Endothelial cell of umbilical vein (primary cell): Measurements from ENCODE around the gene ZNF597. TPM values are rescaled to one million over a fixed set of nuclear protein-coding genes. Genes with fewer than 3 reads are reported as not detected.

Source experiments
- BruUV-seq: library from RNA; stranded (reverse); fragments of 400-500 nt; replicated peaks from 2 replicates; lab custom pipeline; 2021; lab: Mats Ljungman, UMichigan
- CTCF ChIA-PET: fragments of 300-600, 350-600 bp; sonication (Branson Sonifier 250); formaldehyde crosslinking; loops from one replicate; lab custom pipeline; 2021; ENCODE audit warnings: antibody characterized with exemption, inconsistent platforms; lab: Charles Lee
- POLR2A ChIA-PET: fragments of 300-600, 350-600 bp; sonication (Branson Sonifier 250); formaldehyde crosslinking; loops from one replicate; lab custom pipeline; 2021; ENCODE audit warnings: antibody characterized with exemption, inconsistent platforms; lab: Charles Lee
- DNase-seq: peaks from one replicate; pipeline ENCODE4 v3.0.0-alpha.2; 2011; ENCODE audit warnings: low read depth, low spot score
- FAIRE-seq: peaks from 2 replicates; lab custom pipeline; 2011; peaks lifted over from hg19 to GRCh38; lab: Jason Lieb, UNC
- H2AFZ ChIP-seq: 2 replicates; pipeline ENCODE4 v1.6.0; 2012; ENCODE audit warnings: low read depth, low read length, control low read depth, inconsistent platforms
- H3K27ac ChIP-seq: 2 replicates; pipeline ENCODE4 v1.5.1; 2011; ENCODE audit warnings: low read depth, mild to moderate bottlenecking, control low read depth, low read length, moderate library complexity; ENCODE audit not compliant: insufficient read depth
- H3K27me3 ChIP-seq, 2 experiments: 2 replicates each; pipeline versions ENCODE4 v1.6.0 to v1.6.1; 2011; ENCODE audit warnings: low read length in 2 of 2, mixed read lengths in 1 of 2; ENCODE audit not compliant: control insufficient read depth in 2 of 2, insufficient read depth in 2 of 2
- H3K36me3 ChIP-seq, 2 experiments: 2 replicates in 1 of 2; 3 replicates in 1 of 2; pipeline ENCODE4 v1.5.1; 2011; ENCODE audit warnings: low read length in 2 of 2, mild to moderate bottlenecking in 1 of 2, moderate library complexity in 1 of 2; ENCODE audit not compliant: control insufficient read depth in 2 of 2, insufficient read depth in 2 of 2; ENCODE audit errors: extremely low read depth in 1 of 2
- H3K4me1 ChIP-seq: 3 replicates; pipeline ENCODE4 v1.5.1; 2011; ENCODE audit warnings: mild to moderate bottlenecking, low read length; ENCODE audit not compliant: control insufficient read depth, insufficient read depth; ENCODE audit errors: extremely low read depth
- H3K4me2 ChIP-seq: 2 replicates; pipeline ENCODE4 v1.6.1; 2011; ENCODE audit warnings: low read length, control low read depth, mixed read lengths; ENCODE audit not compliant: insufficient read depth
- H3K4me3 ChIP-seq, 3 experiments: fragments of 200-600 bp in 1 of 3; sonication (generic), shearing (Covaris generic) in 1 of 3; replicated peaks in 1 of 3; 2 replicates each; pipeline ENCODE4 v1.5.1; 2011 to 2016; ENCODE audit warnings: control low read depth in 3 of 3, low read length in 3 of 3, mild to moderate bottlenecking in 2 of 3, inconsistent platforms in 1 of 3, low read depth in 1 of 3, moderate library complexity in 1 of 3; ENCODE audit not compliant: insufficient read depth in 1 of 3
- H3K79me2 ChIP-seq: 2 replicates; pipeline ENCODE4 v1.6.0; 2012; ENCODE audit warnings: low read length, inconsistent platforms; ENCODE audit not compliant: control insufficient read depth, insufficient read depth
- H3K9ac ChIP-seq: replicated peaks from 2 replicates; pipeline ENCODE3; 2011; ENCODE audit warnings: low read length, control low read depth; ENCODE audit not compliant: insufficient read depth; ENCODE audit errors: extremely low read depth
- H3K9me1 ChIP-seq: replicated peaks from 3 replicates; pipeline ENCODE4 v1.6.0; 2011; ENCODE audit warnings: mild to moderate bottlenecking, low read length; ENCODE audit not compliant: control insufficient read depth, insufficient read depth; ENCODE audit errors: extremely low read depth
- H3K9me3 ChIP-seq: replicated peaks from 2 replicates; pipeline ENCODE4 v1.5.1; 2012; ENCODE audit warnings: low read length, inconsistent platforms; ENCODE audit not compliant: control insufficient read depth, insufficient read depth
- H4K20me1 ChIP-seq: replicated peaks from 2 replicates; pipeline ENCODE3; 2011; ENCODE audit warnings: mild to moderate bottlenecking, low read length; ENCODE audit not compliant: control insufficient read depth, insufficient read depth; ENCODE audit errors: extremely low read depth
- CTCF ChIP-seq, 2 donors: IDR thresholded peaks; 1 replicate in 1 of 2; 2 replicates in 1 of 2; pipeline ENCODE4 v1.5.1; 2011; ENCODE audit warnings: low read length in 2 of 2, mild to moderate bottlenecking in 2 of 2, moderate library complexity in 2 of 2, control low read depth in 1 of 2, inconsistent platforms in 1 of 2, low read depth in 1 of 2; ENCODE audit not compliant: insufficient read depth in 1 of 2; ENCODE audit errors: extremely low read depth in 1 of 2
- EZH2 ChIP-seq: IDR thresholded peaks from 2 replicates; pipeline ENCODE4 v1.6.1; 2012; ENCODE audit warnings: borderline replicate concordance, low read depth, mild to moderate bottlenecking, moderate library complexity, low read length, inconsistent platforms; ENCODE audit not compliant: severe bottlenecking
- FOS ChIP-seq: IDR thresholded peaks from 2 replicates; pipeline ENCODE4 v1.6.1; 2011; ENCODE audit warnings: mild to moderate bottlenecking, low read length, moderate library complexity, borderline replicate concordance; ENCODE audit not compliant: insufficient read depth
- GATA2 ChIP-seq: IDR thresholded peaks from 2 replicates; pipeline ENCODE4 v1.7.0; 2011; ENCODE audit warnings: low read depth, mild to moderate bottlenecking, moderate library complexity, mixed read lengths, low read length; ENCODE audit not compliant: insufficient read length, insufficient read depth
- JUN ChIP-seq: IDR thresholded peaks from 2 replicates; pipeline ENCODE4 v1.6.1; 2011; ENCODE audit warnings: borderline replicate concordance, low read depth; ENCODE audit not compliant: insufficient read length, insufficient read depth
- MAX ChIP-seq: IDR thresholded peaks from 2 replicates; pipeline ENCODE4 v1.6.1; 2011; ENCODE audit not compliant: insufficient read depth, insufficient read length
- MYC ChIP-seq: IDR thresholded peaks from one replicate; pipeline ENCODE4 v1.6.1; 2011; ENCODE audit warnings: mild to moderate bottlenecking, low read depth, low read length
- POLR2A ChIP-seq: IDR thresholded peaks from 2 replicates; pipeline ENCODE4 v1.6.1; 2012; ENCODE audit warnings: low read depth, mild to moderate bottlenecking, control low read depth, low read length
- POLR2AphosphoS5 ChIP-seq: IDR thresholded peaks from 2 replicates; pipeline ENCODE4 v1.6.1; 2012; ENCODE audit warnings: low read depth, mild to moderate bottlenecking, control low read depth, low read length, moderate library complexity; ENCODE audit not compliant: insufficient read depth
- dilution Hi-C: fragments of 300-500 bp; cut with MboI; formaldehyde crosslinking; loops from one replicate; pipeline ENCODE4 v1.15.0; 2019; ENCODE audit warnings: low sequenced_read_pairs; ENCODE audit not compliant: extremely low pct_ligation_motif_present
- intact Hi-C: fragments of 100-400 bp; cut with micrococcal nuclease; formaldehyde crosslinking; loops from one replicate; pipeline ENCODE4 v1.10.0; 2022
- polyA plus RNA-seq, 4 experiments: library from polyadenylated mRNA; depleted of rRNA in 3 of 4; stranded (reverse) in 3 of 4; unstranded in 1 of 4; fragments of >200 nt; gene quantifications; 2 replicates each; pipeline versions ENCODE4 v1.2.1 to v1.2.3, GENCODE V29; 2011 to 2012; ENCODE audit warnings: missing spikeins in 1 of 4
- total RNA-seq: library from RNA; stranded (reverse); gene quantifications from 2 replicates; pipeline ENCODE4 v1.2.3, GENCODE V29; 2021

ZNF597 gene
- total and polyA plus RNA-seq, 2 donors (not counting 3 experiments of a cell fraction or from before 2014, with no cell fraction given): 0.75 to 1.4 TPM

GRCh38 chr16:3468501-3468900 is 25.2 kb upstream of the ZNF597 start:
- FAIRE-seq (no peak), DNase-seq (no peak)
- H3K27me3 ChIP-seq: no peaks in the 10 kb centered on the region
- H3K4me1 ChIP-seq: peaks cover 6% of the 10 kb centered on the region
- BruUV-seq: no TSS peak
- ChIA-PET POLR2A (no interaction called here), CTCF (no interaction called here)
- H3K9me3 ChIP-seq: no peaks in the 10 kb centered on the region
- no peak overlapping the region for H3K27ac ChIP-seq
- no peak overlapping the region for H3K9ac ChIP-seq
- dilution Hi-C loops (no loop called here), intact Hi-C loops (no loop called here)
- H4K20me1 ChIP-seq: peaks cover 4% of the 10 kb centered on the region
- no peak overlapping the region for H3K4me3 ChIP-seq
- peaks cover 4% of the 10 kb centered on the region in 2 experiments for H3K36me3 ChIP-seq
- no peak for TF ChIP-seq MYC
- no peak for TF ChIP-seq FOS
- no peak for TF ChIP-seq EZH2
- no peak for TF ChIP-seq CTCF (IDR thresholded peaks at IDR 0.05; ENCODE audit: extremely low read depth in 1 of 2, insufficient read depth in 1 of 2, low read depth in 1 of 2, low read length in 2 of 2)
- no peak for TF ChIP-seq GATA2
- no peak for TF ChIP-seq POLR2A
- no peak for TF ChIP-seq MAX
- TF ChIP-seq JUN: no peak
- no peak for TF ChIP-seq POLR2AphosphoS5
- H3K79me2 ChIP-seq: peaks cover 87% of the 10 kb centered on the region
- H2AFZ ChIP-seq: no peak overlapping the region
- no peaks in the 10 kb centered on the region for H3K9me1 ChIP-seq
- no peak overlapping the region for H3K4me2 ChIP-seq
